ENCODE results near the gene LCOR.

LCOR gene

DNA sequence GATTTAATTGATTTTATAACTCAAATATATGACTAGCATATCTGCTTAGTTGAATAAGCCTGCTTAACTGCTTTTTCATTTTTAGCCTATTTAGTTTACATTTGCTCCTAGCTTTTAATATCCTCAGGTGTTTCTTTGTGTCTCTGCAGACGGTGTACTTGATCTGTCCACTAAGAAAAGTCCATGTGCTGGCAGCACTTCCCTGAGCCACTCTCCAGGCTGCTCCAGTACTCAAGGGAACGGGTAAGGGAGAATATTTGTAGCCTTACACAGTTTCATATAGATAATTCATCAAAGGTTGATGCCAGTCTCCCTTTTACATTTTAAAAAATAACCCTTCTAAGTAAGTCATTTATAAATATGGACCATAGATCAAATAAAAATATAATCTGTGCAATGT lies 119.9 kb downstream of the LCOR start:
- TF ChIP-seq, protein P1, sequence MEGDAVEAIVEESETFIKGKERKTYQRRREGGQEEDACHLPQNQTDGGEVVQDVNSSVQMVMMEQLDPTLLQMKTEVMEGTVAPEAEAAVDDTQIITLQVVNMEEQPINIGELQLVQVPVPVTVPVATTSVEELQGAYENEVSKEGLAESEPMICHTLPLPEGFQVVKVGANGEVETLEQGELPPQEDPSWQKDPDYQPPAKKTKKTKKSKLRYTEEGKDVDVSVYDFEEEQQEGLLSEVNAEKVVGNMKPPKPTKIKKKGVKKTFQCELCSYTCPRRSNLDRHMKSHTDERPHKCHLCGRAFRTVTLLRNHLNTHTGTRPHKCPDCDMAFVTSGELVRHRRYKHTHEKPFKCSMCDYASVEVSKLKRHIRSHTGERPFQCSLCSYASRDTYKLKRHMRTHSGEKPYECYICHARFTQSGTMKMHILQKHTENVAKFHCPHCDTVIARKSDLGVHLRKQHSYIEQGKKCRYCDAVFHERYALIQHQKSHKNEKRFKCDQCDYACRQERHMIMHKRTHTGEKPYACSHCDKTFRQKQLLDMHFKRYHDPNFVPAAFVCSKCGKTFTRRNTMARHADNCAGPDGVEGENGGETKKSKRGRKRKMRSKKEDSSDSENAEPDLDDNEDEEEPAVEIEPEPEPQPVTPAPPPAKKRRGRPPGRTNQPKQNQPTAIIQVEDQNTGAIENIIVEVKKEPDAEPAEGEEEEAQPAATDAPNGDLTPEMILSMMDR (conservative IDR thresholded peaks at IDR 0.05): no peak
- H3K27ac ChIP-seq: no peak overlapping the region

DNA sequence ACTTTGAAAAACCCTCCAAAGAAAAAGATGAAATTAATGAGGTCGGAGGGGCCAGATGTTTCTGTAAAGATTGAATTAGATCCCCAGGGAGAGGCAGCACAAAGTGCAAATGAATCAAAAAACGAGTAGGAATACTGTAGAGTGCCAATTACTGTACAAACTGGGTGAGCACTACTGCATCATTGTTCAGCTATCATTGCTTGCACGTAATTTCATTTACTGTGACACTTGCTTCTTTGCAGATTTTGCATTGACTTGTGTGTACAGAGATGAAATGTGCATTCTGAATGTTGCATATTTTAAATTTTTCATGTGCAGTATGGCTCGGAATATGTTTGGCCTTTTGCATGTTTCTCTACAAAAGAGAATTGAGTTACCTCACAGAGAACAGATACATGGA lies 123.7 kb downstream of the LCOR start:
- H3K27ac ChIP-seq: no peak overlapping the region
- TF ChIP-seq, protein P1 (conservative IDR thresholded peaks at IDR 0.05): no peak

DNA sequence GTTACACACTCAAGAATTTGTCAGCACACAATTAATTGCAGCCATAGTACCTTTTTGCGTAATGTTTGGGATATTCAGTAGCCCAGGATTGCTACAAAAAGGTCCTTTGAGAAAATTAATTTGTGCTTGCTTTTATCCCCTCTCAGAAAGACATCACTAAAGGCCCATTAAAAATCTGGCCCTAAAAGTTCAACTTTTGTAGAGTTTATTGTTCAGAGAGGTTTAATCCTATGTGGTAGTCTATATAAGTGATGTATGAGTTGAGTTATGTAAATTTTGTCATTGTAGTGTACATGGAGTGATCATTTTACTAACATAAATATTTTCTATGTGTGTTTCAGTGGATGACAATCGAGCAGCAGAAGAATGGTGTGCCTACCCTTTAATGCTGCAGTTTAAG lies 126.0 kb downstream of the LCOR start:
- TF ChIP-seq, protein P1 (conservative IDR thresholded peaks at IDR 0.05): no peak
- H3K27ac ChIP-seq: no peak overlapping the region

DNA sequence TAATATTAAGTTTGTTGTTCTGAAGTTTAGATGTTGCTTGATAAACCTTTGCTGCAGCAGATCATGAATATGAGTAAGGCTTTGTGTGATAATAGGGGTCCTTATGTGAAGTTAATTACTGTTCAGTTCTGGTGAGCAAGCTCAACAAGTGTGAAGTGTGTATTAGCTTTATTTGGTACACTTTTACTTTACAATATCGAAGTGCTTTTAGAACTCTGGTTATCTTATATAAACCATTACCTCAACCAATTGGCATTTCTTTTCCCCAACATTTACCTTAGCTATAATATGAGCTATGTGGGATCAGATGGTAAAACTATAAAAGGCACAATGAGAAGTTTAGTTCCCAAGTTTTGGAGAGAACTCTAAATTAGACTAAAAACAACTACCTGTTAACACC lies 127.6 kb downstream of the LCOR start:
- no peak overlapping the region for H3K27ac ChIP-seq
- TF ChIP-seq, protein P1 (conservative IDR thresholded peaks at IDR 0.05): no peak

DNA sequence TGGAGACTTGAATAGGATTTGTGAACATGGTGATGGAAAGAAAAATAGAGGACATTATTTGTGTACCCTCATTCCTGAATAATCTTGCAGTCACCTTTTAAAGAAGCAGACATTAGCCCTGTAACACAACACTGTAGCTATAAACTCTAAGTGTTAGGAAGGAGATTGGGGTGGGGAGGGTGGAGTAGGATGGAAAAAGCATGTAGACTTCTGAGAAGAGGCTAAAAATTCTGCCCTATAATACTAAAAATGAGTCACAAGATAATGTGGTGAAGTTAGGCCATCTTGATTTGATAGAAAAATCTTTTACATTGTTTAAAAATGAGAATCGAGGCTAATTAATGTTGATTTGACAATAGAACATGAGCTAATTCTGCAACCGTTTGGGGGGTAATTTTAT lies 128.8 kb downstream of the LCOR start:
- no peak overlapping the region for H3K27ac ChIP-seq
- TF ChIP-seq, protein P1 (conservative IDR thresholded peaks at IDR 0.05): no peak

DNA sequence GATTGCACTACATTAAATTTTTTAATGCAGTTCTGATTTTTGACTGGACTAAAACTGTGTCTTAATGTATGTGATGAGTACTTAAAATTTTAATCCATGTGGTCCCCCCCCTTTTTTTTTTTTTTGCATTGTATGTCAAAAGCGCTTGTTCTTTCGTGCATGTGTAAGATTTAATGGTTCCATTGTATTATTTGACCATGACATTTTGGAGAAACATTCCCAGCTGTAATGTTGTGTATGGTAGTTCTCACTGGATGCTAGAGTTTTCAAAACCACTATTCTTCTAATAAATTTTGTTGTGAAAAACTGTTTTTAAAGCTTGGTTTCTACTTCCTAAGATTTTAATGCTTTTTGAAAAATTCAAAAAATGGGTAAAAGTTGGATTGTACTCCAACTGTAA lies 132.0 kb downstream of the LCOR start:
- TF ChIP-seq, protein P1 (conservative IDR thresholded peaks at IDR 0.05): no peak

DNA sequence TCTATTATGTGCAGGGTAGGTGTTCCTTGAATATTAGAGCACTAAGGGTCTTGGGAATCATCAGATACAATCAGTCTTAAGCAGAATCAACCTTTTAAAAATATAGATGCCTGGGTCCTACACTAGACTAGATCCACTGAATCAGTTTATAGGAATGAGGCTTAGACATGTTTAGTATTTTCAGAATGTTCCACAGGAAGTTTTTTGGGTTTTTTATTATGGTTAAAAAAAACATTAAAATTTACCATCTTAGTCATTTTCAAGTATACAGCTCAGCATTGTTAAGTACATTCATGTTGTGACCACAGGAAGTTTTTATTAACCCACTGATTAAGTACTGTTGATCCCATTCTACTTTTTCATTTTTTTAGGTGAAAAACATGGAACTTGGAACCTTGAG lies 135.7 kb downstream of the LCOR start:
- TF ChIP-seq, protein P1 (conservative IDR thresholded peaks at IDR 0.05): no peak
- no peak overlapping the region for H3K27ac ChIP-seq

More for the DNA sequence above, 132.0 kb downstream of the LCOR start:
- H3K27ac ChIP-seq: no peak overlapping the region
